IPS-NIHi11 (cell line): ENCODE measurements around the gene AFF1.
"Not testable (repeated sequence)": the region's sequence is repeated elsewhere in the genome, so short reads cannot be mapped to it uniquely, and the experiment has no call there.

ENCODE experiments used
- DNase-seq: peaks from one replicate; pipeline ENCODE4 v3.0.0; 2012; ENCODE audit warnings: mixed read lengths, low spot score

Gene AFF1

DNA sequence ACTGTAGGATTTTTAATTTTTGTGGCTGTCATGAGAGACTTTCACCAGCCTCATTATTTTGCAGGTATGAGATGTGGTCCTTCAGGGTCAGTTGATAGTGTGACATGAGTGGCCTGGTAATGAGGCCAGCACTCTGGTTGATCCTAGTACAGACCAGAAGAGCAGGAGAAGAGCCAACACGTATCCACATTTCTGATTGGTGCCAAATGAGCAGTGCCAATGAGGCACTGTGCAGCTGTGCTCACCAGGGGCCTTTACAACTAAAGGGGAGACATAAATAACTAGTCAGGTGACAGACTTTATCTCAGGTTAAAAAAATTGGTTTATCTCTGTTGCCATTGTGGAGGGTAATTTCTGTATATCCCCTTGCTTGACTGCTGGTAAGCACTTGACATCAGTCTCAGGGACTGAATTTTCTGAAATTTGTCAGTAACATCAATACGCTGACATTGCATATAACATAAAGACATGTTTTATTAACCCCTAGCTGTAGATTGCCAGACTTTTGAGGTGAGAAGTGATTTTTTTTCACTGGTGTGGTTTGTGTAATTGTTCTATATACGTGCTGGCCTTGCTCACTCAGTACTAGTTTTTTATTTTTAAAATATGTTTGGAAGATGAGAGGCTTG lies 101.2 kb downstream of the AFF1 start:
- no peak for DNase-seq

DNA sequence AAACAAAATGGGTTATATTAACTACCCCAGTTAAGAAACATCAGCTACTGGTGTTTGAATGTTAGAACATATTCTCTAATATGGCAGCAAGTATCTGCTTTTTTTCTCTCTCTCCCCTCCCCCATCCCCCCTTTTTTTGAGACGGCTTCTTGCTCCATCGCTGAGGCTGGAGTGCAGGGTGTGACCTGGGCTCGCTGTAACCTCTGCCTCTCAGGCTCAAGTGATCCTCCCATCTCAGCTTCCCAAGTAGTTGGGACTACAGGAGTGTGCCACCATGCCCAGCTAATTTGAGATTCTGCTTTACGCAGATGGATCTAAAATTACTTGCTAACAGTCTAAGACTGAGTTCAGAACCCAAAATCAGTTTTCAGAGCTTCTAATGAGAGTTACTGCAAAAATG lies 101.9 kb downstream of the AFF1 start:
- DNase-seq, result no peak

DNA sequence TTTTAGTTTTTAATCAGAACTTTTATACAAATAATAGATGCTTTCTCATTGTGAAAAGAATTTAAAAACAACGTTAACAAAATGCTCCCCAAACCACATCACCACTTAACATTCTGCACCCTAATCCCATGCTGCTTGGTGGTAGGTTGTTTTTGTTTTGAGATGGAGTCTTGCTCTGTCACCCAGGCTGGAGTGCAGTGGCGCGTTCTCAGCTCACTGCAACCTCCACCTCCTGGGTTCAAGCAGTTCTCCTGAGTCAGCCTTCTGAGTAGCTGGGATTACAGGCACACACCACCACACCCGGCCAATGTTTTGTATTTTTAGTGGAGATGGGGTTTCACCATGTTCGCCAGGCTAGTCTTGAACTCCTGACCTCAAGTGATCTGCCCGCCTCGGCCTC lies 102.4 kb downstream of the AFF1 start:
- DNase-seq, result not testable (repeated sequence)

DNA sequence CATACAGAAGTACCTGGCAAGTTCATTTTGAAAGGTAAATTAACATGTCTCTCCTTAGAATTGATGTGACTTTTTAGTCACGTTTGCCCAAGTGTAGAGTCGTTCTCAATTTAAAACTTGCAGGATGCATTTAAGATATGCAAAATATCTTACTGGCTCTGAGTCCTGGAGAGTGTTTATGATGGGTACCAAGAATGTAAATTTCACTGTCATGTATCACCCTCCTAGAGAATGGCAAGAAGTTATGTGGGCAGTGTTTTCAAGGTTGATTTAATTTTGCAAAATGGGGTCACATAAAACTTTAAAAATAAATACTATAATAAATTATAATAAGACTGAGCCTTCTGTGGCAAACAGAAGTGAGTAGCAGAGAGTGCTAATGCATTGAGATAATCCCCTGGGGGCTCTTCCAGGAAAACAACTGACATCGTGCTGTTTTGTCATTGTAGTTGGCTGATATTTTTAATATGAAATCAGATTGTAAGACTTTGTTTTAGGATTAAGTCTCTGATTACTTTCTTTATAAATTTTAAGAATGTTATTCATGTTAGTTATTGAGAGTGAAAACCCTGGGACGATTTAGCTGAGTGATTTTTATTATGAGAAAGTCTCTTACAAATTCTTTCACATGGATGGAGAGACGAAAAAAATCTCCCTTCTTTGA lies 103.0 kb downstream of the AFF1 start:
- no peak for DNase-seq

DNA sequence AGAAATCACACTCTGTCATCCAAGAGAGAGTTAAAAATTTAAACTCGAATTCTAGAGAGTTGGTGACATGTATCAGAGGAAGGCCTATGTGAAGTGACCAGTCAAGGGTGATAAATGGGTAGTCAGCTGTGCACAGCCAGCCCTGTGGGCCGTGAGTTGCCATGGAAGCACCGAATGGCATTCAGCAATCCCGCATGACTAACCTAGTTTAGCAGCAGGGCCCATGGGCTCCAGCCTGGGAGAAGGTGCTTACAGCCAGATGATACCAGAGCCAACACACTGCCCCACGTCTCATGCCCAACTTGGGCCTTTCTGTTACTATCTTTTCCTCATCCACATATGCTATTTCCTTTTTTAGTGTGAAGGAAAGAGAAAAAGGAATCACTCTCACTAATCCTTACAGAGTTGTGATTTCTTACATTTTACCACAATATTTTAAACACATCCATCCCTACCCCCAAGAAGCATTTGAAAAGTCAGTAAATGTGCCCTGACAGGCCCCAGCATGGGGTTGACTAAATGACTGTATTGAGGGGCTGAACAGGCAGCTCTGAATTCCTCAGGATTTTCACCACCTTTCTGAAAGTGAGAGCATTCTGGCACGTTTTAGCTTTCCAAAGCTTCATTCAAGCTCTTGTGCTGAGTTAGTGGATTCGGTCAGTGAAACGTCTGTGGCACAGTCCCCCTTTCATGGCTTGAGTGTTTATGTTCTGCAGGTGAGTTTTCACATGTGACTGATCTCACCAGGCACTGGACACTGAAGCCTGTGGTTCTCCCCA lies 104.2 kb downstream of the AFF1 start:
- DNase-seq, result peak; percentile 64

DNA sequence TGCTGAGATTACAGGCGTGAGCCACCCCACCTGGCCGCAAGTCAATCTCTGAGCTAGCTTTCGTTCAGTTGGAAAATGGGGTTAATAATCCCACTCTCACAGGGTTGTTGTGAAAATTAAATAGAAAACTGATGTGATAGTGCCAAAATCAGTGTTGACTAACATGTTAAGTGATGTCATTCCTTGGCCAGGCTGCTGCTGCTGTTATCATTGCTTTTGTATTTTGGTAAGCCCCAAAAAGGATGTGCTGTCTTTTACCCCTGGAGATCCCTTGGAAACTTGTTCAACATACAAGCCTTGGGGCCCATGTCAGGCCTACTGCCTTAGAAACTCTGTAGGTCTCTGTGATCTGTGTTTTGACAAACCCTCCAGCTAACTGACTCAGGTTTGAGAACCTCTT lies 106.3 kb downstream of the AFF1 start:
- no peak for DNase-seq

DNA sequence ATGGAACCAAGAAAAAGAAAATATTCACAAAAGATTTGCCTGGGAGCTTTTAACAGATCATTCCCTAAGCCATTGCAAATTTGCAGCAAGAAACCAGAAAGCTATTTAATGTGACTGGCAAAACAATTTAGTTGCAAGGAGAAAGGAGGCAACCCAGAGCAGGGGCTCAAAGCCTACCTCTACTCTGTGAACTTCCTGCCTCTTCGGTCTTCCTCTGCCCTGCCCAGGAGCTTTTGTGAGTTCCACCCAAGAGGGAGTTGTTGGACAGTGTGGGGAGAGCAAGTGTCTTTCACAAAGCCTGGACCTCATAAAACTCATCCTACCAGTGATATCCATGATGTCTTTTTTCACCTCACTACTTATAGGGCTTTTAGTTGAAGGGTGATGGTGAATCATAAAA lies 107.4 kb downstream of the AFF1 start:
- no peak for DNase-seq

DNA sequence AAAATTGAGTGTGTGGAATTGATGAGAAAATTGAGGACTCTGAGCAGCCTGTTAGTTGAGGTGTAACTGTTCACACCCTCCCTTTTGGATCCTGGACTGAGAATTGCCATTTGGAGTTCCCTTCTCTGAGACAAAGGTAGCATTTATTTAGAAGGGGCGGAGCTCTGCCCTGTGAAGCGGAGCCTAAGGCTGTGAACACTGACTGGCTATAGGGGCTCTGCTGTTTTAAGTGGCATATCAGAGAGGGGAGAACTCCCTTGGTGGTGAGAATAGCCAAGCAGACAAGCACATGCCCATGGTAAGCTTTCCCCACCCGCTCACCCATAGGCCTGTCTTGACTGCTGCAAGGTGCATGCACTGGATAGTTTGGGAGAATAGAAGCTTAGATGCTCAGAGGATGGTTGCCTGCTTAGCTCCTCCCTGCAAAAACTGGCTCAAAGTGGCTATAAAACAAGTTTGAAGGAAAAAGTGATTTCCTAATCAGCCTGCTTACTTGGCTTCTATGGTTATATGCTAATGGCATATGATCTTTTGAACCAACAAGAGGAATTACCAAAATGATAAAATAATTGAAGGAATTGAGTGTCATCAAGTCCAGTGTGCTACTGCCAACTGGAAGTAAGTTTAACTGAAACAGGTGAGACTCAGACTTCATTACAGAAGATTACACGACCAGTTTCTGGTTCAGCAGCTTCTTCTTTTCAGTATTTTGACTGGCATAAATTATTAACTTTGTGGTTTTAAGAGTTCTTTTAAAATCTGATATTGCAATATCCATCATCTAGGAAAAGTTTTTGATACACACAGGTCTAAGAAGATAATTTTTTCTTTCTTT lies 108.4 kb downstream of the AFF1 start:
- DNase-seq, result peak; percentile 37

DNA sequence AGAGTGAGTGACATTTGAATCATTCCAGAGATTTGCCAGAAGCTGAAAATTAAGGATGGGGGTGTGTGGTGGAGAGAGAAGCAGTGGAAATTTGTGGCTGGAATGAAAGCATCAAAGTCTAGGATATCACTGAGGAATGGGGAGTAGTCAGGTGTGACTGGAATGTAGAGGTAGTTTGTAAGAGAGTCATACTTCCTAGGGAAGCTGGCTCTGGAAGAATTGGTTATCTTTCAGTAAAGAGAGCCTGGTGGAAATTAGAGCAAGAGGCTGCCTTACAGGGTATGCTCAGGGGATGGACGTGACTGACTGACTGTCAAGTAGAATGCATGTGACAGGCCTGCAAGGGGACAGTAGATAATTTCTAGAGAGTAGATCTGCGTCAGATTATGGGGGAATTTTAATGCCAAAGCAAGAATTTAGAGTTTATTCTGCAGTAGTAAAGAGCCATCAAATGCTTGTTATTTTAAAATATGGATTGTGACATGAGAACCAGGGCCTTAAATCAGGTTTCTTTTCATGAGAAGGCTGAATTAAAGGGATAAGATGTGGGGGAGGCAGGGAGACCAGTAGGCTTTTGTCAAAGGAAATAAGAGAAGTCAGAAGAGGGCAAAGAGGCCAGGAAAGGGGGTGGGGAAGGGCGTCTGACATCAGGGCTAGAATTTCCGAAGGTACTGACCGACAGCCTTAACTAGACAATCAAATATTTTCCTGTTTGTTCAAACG lies 109.9 kb downstream of the AFF1 start:
- DNase-seq, result no peak

DNA sequence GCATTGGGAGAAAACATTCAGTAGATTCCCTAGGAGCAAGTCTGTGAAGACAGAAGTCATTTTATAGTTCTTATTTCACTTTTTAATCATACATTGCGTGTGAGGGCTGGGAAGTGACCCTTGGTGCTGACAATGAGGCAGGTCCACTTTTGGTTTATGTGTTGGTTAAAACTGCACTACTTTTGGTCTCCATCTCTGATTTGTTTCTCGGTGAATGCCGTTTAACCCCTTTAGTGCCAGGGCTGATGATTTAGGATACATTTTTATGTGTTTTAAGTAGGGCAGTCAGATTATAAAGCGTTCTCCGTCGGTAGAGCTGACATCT lies 110.4 kb downstream of the AFF1 start:
- DNase-seq, result no peak

DNA sequence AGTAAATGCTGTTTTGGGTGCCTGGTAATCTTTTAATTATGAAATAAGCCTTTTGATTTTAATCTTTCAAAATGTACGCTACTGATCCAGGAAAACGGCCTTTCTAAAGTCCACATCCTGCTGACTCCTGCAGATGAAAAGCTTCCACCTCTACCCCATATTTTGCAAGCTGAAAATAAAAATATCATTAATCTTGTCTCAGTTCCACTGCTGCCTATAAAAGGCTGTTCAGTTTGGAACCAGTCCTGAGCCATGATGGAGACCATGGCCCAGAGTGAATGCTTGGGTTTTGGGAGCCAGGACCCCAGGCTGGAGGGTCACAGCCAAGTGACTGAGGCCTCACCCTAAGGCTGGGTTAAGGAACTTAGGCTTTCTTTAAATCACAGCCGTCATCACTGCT lies 110.8 kb downstream of the AFF1 start:
- no peak for DNase-seq

DNA sequence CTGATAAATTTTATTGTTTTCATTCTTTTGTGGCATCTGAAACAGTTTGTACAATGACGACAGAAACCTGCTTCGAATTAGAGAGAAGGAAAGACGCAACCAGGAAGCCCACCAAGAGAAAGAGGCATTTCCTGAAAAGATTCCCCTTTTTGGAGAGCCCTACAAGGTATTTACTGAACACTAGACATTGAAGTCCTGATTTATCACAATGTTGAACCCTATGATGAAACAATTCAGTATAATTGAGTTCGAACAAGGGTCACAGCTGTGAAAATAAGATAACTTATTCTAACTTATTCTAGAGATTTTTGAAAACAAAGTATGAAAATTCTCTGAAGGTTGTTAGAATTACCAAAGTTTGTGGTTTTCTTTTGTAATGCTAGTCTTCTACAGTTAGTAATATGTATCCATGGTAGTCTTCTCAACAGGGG lies 111.3 kb downstream of the AFF1 start:
- DNase-seq, result no peak

DNA sequence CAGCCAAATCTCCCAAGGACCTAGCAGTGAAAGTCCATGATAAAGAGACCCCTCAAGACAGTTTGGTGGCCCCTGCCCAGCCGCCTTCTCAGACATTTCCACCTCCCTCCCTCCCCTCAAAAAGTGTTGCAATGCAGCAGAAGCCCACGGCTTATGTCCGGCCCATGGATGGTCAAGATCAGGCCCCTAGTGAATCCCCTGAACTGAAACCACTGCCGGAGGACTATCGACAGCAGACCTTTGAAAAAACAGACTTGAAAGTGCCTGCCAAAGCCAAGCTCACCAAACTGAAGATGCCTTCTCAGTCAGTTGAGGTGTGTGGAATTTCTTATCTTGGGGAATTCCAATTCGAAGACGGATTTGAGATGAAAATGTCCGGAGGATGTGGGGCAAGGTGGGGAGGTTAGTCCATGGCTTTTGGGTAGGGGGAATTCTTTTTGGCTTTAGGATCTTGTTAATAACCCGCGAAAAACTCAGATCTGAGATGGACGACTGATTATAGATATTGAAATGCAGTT lies 112.5 kb downstream of the AFF1 start:
- DNase-seq, result no peak

DNA sequence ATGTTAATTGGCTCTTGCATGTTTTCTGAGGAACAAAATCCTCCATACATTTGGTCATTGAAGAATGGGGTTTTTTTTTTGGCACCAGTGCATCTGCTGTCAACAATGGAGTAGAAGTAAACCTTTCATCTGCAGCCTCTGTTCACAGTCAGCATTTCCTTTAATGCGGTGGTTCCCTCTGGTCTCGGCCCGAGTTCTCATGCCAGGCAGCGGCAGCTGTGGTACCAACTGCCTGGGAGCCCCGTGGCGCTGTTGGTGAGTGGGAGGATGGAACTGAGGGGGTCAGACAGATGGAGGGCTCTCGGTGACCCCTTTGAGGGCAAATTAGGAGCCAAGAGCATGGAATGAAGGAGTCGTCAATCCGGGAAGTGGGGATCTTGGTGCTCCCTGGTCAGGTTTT lies 114.7 kb downstream of the AFF1 start:
- DNase-seq, result no peak

DNA sequence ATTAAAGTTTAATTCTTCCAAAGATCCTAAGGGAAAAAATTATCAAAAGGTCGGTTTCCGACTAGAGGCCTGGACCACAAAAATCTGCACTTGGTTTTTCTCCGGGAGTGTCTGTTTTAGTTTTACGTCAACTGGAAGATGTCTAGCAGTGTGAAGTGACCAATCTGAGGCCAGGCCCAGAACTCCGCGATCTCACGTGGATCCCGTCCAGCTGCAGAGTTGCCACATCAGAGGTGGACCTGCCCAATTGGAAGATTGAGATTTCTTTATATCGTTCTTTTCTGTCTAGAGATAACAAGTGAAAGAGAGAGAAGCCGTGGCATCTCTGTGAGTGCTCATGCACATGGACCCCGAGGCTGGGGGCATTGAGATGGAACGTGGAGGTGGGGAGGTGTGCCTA lies 115.8 kb downstream of the AFF1 start:
- no peak for DNase-seq

DNA sequence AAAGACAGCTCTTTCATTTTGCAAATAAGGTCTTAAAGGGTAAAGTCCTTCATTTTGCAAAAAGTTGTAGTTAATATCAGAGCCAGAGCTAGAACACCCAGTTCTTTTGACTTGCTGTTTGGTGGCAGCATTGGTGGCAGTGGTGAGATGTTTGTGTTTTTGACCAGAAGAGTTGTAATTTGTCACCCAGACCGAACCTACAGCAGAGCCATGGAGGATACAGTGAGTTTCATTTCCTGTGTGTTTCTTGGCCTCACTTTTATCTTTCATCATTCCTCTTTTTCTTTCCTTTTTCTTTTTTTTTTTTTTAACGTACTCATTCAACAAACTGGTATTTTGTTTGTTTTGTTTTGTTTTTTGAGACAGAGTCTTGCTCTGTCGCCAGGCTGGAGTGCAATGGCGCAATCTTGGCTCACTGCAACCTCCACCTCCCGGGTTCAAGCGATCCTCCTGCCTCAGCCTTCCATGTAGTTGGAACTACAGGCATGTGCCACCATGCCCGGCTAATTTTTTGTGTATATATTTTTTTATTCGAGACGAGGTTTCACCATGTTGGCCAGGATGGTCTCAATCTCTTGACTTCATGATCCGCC lies 116.4 kb downstream of the AFF1 start:
- DNase-seq, result no peak

DNA sequence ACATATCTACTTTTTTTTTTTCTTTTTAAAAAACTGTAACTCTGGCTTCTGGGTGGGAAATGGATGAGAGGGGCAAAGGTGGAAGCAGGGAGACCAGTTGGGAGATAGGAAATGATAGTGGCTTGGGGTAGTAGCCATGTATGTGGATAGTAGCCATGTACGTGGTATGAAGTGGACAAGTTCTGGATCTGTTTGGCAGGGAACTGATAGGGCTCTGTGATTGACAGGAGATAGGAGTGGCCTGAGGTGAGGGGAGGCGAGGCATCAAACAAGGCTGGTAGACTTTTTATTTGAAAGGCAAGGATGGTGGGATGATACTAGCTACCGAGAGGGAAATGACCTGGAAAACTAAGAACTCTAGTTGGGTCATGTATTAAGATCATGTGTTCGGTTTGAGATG lies 117.8 kb downstream of the AFF1 start:
- no peak for DNase-seq

DNA sequence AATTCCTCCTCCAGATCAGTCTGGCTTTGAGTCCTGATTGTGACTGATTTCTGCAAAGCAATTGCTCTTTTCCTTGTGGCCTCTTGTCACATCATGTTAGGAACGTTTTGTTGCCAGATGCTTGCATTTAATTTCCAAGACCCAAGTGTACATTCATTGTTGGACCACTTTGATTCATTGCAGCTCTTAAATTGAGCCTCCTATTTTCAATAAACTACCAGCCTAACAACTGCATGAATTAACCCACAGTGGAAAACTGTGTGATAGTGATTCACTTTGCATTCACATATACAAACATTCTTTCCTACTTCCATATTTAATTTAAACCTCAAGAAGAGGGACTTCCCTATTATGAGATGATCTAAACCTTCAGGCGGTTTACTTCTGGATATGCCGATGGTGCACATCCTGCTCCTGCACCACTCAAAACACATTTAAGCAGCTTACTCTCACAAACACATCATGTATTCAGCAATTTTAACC lies 118.4 kb downstream of the AFF1 start:
- DNase-seq, result no peak

DNA sequence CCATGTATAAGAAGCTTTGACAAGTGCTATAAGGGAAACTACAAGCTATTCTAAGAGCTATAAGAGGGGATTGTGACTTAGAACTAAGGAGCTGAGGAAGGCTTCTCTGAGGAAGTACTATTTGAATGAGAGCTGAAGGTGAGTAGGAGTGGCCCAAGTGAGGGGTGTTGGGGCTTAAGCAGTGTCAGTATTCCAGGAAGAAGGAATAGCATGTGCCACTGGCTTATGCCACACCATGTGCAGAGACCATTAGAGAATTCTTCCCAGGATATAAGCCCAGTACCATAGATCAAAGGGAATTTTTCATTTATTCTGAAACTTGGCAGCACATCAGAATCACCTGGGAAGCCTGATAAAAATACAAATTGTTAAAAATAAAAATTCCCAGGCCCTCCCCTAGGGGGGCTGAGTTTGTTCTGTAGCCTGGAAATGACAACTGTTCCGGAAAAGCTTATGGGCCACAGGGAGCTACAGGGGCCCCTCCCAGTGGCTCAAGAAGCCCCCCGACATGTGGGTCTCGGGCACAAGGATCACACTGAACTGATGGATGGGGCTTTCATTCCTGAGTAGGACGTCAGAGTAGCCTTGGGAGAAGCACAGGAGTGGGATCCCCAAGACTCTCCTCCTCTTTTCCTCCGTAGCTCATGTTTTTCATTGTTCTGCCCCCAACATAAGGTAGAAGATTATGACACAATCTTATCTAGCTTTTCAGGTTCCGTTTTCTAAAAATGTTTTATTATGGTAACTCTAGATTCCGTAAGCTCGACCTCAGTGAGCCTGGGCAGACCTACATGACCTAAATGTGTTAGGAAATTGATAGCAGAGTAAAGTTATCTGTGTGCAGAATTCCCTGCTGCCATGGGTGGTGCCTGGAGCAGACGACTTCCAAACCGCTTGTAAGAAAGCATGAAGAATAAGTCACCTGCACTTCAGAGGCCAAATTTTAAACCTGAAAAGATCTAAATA lies 119.3 kb downstream of the AFF1 start:
- DNase-seq, result no peak

DNA sequence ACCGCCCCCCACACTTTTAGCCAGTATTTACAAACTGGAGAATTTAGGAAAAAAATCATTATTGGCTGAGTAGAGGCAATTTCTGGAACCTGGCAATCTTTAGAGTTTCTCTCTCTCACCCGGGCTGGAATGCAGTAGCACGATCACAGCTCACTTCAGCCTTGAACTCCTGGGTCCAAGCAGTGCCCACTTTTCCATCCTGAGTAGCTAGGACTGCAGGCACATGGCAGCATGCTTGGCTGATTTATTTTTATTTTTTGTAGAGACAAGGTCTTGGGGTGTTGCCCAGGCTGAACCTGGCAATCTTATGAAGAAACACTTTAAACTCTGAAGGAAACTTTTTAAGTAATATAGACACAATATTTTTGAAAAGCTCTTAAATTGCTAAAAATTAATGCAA lies 120.1 kb downstream of the AFF1 start:
- DNase-seq, result no peak
